ENCODE results near the gene SNX18. TPM values are rescaled to one million over a fixed set of nuclear protein-coding genes. Genes with fewer than 3 reads are reported as not detected.
"Not testable (repeated sequence)": the region's sequence is repeated elsewhere in the genome, so short reads cannot be mapped to it uniquely, and the experiment has no call there.

The SNX18 gene
- total and polyA plus RNA-seq, 12 donors = 4.0 to 89.4 (median 33.7) TPM

DNA sequence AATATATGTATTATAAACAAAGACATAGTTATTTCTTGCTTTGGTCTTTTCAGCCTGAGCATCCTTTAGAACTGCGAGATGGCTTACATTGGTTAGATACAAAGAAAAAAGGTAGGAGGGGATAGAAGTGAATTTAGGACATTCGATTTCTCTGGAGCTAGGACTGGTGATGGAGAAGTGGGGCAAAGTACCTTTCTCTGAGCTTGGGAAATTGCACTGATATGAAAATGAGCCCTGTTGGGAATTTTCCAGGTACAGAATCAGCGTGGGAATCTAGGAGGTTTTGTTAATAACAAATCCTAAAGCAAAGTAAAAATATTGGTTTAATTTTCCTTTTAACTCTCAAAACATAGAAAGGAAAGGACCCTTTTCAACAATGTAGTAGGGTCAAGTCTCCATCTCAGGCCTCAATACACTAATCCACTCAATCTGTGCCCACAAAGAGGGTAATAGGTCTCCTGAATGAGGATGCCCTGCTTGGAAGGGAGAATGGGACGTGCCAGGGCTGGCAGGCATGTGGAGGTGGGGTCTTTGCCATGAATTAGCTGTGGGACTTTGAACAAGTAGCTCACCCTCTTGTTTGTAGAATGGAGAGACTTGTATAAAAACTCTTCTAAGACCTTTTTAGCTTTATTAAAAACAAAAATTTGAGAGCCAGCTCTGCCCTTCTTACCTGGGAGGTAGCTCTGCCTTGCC is 17.7 kb downstream of the SNX18 start:
- H3K27ac ChIP-seq = no peak overlapping the region
- no peak for DNase-seq
- no peaks in the 10 kb centered on the region for H3K36me3 ChIP-seq (replicated peaks in 1 of 2)
- H3K4me1 ChIP-seq (replicated peaks in 1 of 2) = peaks cover 12 to 45% of the 10 kb centered on the region in 2 donors
- no peaks in the 10 kb centered on the region for H3K9me3 ChIP-seq (replicated peaks in 1 of 3)
- no peak overlapping the region for H3K4me3 ChIP-seq
- TF ChIP-seq, protein P1, sequence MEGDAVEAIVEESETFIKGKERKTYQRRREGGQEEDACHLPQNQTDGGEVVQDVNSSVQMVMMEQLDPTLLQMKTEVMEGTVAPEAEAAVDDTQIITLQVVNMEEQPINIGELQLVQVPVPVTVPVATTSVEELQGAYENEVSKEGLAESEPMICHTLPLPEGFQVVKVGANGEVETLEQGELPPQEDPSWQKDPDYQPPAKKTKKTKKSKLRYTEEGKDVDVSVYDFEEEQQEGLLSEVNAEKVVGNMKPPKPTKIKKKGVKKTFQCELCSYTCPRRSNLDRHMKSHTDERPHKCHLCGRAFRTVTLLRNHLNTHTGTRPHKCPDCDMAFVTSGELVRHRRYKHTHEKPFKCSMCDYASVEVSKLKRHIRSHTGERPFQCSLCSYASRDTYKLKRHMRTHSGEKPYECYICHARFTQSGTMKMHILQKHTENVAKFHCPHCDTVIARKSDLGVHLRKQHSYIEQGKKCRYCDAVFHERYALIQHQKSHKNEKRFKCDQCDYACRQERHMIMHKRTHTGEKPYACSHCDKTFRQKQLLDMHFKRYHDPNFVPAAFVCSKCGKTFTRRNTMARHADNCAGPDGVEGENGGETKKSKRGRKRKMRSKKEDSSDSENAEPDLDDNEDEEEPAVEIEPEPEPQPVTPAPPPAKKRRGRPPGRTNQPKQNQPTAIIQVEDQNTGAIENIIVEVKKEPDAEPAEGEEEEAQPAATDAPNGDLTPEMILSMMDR (IDR thresholded peaks at IDR 0.05) = no peak
- TF ChIP-seq POLR2A (IDR thresholded peaks at IDR 0.05) = no peak
- intact Hi-C loops (cut with DNase I) = no loop called here
- no peaks in the 10 kb centered on the region for H3K27me3 ChIP-seq
- WGBS, 4 donors = 81 to 97% (median 92%) methylated on average over 4 of the region's 4 CpGs

DNA sequence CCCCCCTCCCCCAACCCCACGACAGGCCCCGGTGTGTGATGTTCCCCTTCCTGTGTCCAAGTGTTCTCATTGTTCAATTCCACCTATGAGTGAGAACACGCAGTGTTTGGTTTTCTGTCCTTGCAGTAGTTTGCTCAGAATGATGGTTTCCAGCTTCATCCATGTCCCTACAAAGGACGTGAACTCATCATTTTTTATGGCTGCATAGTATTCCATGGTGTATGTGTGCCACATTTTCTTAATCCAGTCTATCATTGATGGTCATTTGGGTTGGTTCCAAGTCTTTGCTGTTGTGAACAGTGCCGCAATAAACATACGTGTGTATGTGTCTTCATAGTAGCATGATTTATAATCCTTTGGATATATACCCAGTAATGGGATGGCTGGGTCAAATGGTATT is 18.8 kb downstream of the SNX18 start:
- DNase-seq; H3K27ac ChIP-seq; H3K4me3 ChIP-seq; H3K27me3 ChIP-seq; H3K36me3 ChIP-seq (replicated peaks in 1 of 2); intact Hi-C loops (cut with DNase I); H3K9me3 ChIP-seq (replicated peaks in 1 of 3): not testable (repeated sequence)
- 94 to 96% (median 95%) methylated on average over 6 of the region's 6 CpGs for WGBS, 4 donors
- H3K4me1 ChIP-seq (replicated peaks in 1 of 2) = peaks cover 12 to 46% of the 10 kb centered on the region in 2 donors

DNA sequence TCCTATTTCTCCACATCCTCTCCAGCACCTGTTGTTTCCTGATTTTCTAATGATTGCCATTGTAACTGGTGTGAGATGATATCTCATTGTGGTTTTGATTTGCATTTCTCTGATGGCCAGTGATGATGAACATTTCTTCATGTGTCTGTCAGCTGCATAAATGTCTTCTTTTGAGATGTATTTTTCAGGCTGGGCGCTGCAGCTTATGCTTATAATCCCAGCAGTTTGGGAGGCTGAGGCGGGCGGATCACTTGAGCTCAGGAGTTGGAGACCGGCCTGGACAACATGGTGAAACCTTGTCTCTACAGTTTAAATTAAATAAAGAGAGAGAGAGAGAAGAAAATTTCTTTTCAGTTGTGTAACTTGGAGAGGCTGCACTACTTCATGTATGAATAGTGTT is 19.3 kb downstream of the SNX18 start:
- DNase-seq; H3K4me3 ChIP-seq; H3K27me3 ChIP-seq; intact Hi-C loops (cut with DNase I); H3K36me3 ChIP-seq (replicated peaks in 1 of 2); H3K9me3 ChIP-seq (replicated peaks in 1 of 3); H3K27ac ChIP-seq: not testable (repeated sequence)
- peaks cover 12 to 51% of the 10 kb centered on the region in 2 donors for H3K4me1 ChIP-seq (replicated peaks in 1 of 2)
- WGBS, 4 donors = 72 to 90% (median 77%) methylated on average over 4 of the region's 4 CpGs

DNA sequence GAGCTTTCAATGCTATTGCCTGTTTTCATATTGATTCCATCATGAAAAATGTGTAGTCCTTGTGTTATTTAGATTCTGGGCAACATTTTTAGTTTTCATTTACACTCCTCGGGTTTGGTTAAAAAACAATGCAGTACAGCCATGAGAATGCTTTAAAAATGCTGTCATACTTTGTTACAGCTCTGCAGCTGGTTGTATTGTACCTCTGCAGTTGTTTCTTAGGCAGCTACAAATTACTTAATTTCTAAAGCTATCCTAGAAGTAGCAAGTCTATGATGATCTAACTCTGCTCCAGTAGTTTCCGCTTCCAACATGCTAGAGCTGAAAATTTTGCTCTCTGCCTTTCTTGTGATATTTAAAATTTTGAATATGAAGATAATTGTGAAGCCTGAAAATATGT is 20.2 kb downstream of the SNX18 start:
- intact Hi-C loops (cut with DNase I) = no loop called here
- DNase-seq = no peak
- Histone ChIP-seq H3K4me1 (replicated peaks in 1 of 2) (peaks cover 12 to 56% of the 10 kb centered on the region in 2 donors), H3K27me3 (no peaks in the 10 kb centered on the region), H3K4me3 (peak overlapping the region in 1 of 4 donors; percentile 18), H3K27ac (no peak overlapping the region), H3K36me3 (replicated peaks in 1 of 2) (no peaks in the 10 kb centered on the region), H3K9me3 (replicated peaks in 1 of 3) (no peaks in the 10 kb centered on the region)
- WGBS, 4 donors = 68 to 77% (median 74%) methylated on average over 2 of the region's 2 CpGs
- TF ChIP-seq, protein P1 (IDR thresholded peaks at IDR 0.05) = no peak
- TF ChIP-seq POLR2A (IDR thresholded peaks at IDR 0.05) = no peak

DNA sequence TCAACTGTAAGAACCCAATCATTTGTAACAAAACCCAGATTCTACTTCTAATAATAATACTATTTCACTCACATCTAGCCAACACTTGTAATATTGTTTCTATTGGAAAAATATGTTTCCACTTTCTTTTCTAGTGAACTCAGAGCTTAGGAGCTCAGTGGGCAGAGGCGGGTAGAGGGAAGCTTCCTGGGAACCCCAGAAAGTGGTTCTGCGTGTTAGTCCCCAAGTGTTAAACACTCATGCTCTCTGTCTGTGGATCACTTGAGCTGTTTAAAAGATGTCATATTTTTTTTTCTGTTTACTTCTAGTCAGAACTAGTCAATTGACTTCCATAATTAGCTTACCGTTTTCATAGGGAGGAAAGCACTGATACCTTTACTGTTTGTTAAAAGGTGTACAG is 20.6 kb downstream of the SNX18 start:
- no peak for DNase-seq
- Histone ChIP-seq H3K9me3 (replicated peaks in 1 of 3) (no peaks in the 10 kb centered on the region), H3K4me1 (replicated peaks in 1 of 2) (peaks cover 12 to 55% of the 10 kb centered on the region in 2 donors), H3K4me3 (no peak overlapping the region), H3K27ac (no peak overlapping the region), H3K36me3 (replicated peaks in 1 of 2) (no peaks in the 10 kb centered on the region), H3K27me3 (no peaks in the 10 kb centered on the region)
- TF ChIP-seq, protein P1 (IDR thresholded peaks at IDR 0.05) = no peak
- 89 to 94% (median 91%) methylated on average over 3 of the region's 3 CpGs for WGBS, 4 donors
- intact Hi-C loops (cut with DNase I) = no loop called here
